ENCODE measurements around the gene KCTD19.

The KCTD19 gene

GRCh38 chr16:67329901-67330300 is 3.4 kb upstream of the KCTD19 start:
- DNase-seq (ENCODE audit: insufficient read length, low spot score), result no peak
- no peak for FAIRE-seq
- TF ChIP-seq POLR2AphosphoS5 (IDR thresholded peaks at IDR 0.05; ENCODE audit: low read depth, low read length) (no peak), SPI1 (IDR thresholded peaks at IDR 0.05; ENCODE audit: low read depth, low read length) (no peak), PAX5 (IDR thresholded peaks at IDR 0.05; ENCODE audit: insufficient read depth, low read length, severe bottlenecking) (no peak), TAF1 (IDR thresholded peaks at IDR 0.05; ENCODE audit: low read depth, low read length) (no peak), POU2F2 (IDR thresholded peaks at IDR 0.05; ENCODE audit: low read depth, low read length) (no peak), POLR2A (IDR thresholded peaks at IDR 0.05; ENCODE audit: low read depth, low read length) (no peak)

GRCh38 chr16:67327743-67328142 is 1.2 kb upstream of the KCTD19 start:
- TF ChIP-seq POU2F2 (IDR thresholded peaks at IDR 0.05; ENCODE audit: low read depth, low read length), result no peak
- peak; percentile 24; the same call in 1 of the 2 replicates for TF ChIP-seq SPI1 (IDR thresholded peaks at IDR 0.05; ENCODE audit: low read depth, low read length)
- FAIRE-seq (peak; percentile 59), DNase-seq (ENCODE audit: insufficient read length, low spot score) (no peak)

- no peak for DNase-seq (ENCODE audit: insufficient read length, low spot score)
- TF ChIP-seq POU2F2 (IDR thresholded peaks at IDR 0.05; ENCODE audit: low read depth, low read length), result no peak
- no peak for TF ChIP-seq PAX5 (IDR thresholded peaks at IDR 0.05; ENCODE audit: insufficient read depth, low read length, severe bottlenecking)
- TF ChIP-seq POLR2A (IDR thresholded peaks at IDR 0.05; ENCODE audit: low read depth, low read length), result no peak
- TF ChIP-seq TAF1 (IDR thresholded peaks at IDR 0.05; ENCODE audit: low read depth, low read length), result no peak
- no peak for TF ChIP-seq POLR2AphosphoS5 (IDR thresholded peaks at IDR 0.05; ENCODE audit: low read depth, low read length)
- no peak for TF ChIP-seq SPI1 (IDR thresholded peaks at IDR 0.05; ENCODE audit: low read depth, low read length)
- FAIRE-seq, result no peak
Observed at GRCh38 chr16:67326115-67326471, 448 bp downstream of the KCTD19 start.

- no peak for FAIRE-seq
- TF ChIP-seq TAF1 (IDR thresholded peaks at IDR 0.05; ENCODE audit: low read depth, low read length) (no peak), SPI1 (IDR thresholded peaks at IDR 0.05; ENCODE audit: low read depth, low read length) (no peak), POLR2A (IDR thresholded peaks at IDR 0.05; ENCODE audit: low read depth, low read length) (no peak), POLR2AphosphoS5 (IDR thresholded peaks at IDR 0.05; ENCODE audit: low read depth, low read length) (no peak)
- no peak for DNase-seq (ENCODE audit: insufficient read length, low spot score)
Observed at GRCh38 chr16:67317853-67318252, 8.7 kb downstream of the KCTD19 start.

- FAIRE-seq (no peak), DNase-seq (ENCODE audit: insufficient read length, low spot score) (no peak)
- TF ChIP-seq POLR2AphosphoS5 (IDR thresholded peaks at IDR 0.05; ENCODE audit: low read depth, low read length), result no peak
- TF ChIP-seq TAF1 (IDR thresholded peaks at IDR 0.05; ENCODE audit: low read depth, low read length), result no peak
- TF ChIP-seq PAX5 (IDR thresholded peaks at IDR 0.05; ENCODE audit: insufficient read depth, low read length, severe bottlenecking), result no peak
Observed at GRCh38 chr16:67312719-67313118, 13.8 kb downstream of the KCTD19 start.

- FAIRE-seq, result peak; percentile 95
Observed at GRCh38 chr16:67311607-67312488, 14.7 kb downstream of the KCTD19 start.

GRCh38 chr16:67310561-67310960 is 16.0 kb downstream of the KCTD19 start:
- TF ChIP-seq POU2F2 (IDR thresholded peaks at IDR 0.05; ENCODE audit: low read depth, low read length) (no peak), POLR2AphosphoS5 (IDR thresholded peaks at IDR 0.05; ENCODE audit: low read depth, low read length) (no peak), PAX5 (IDR thresholded peaks at IDR 0.05; ENCODE audit: insufficient read depth, low read length, severe bottlenecking) (no peak), POLR2A (IDR thresholded peaks at IDR 0.05; ENCODE audit: low read depth, low read length) (no peak), TAF1 (IDR thresholded peaks at IDR 0.05; ENCODE audit: low read depth, low read length) (no peak), SPI1 (IDR thresholded peaks at IDR 0.05; ENCODE audit: low read depth, low read length) (no peak)
- no peak for FAIRE-seq
- DNase-seq (ENCODE audit: insufficient read length, low spot score), result no peak

More at GRCh38 chr16:67311607-67312488, 14.7 kb downstream of the KCTD19 start:
- peak; percentile 13; the same call in 1 of the 2 replicates for TF ChIP-seq POLR2A (IDR thresholded peaks at IDR 0.05; ENCODE audit: low read depth, low read length)
- TF ChIP-seq SPI1 (IDR thresholded peaks at IDR 0.05; ENCODE audit: low read depth, low read length), result peak; percentile 25; the same call in 1 of the 2 replicates
- TF ChIP-seq POLR2AphosphoS5 (IDR thresholded peaks at IDR 0.05; ENCODE audit: low read depth, low read length), result no peak
- no peak for DNase-seq (ENCODE audit: insufficient read length, low spot score)

- no peak for TF ChIP-seq POLR2AphosphoS5 (IDR thresholded peaks at IDR 0.05; ENCODE audit: low read depth, low read length)
- no peak for FAIRE-seq
- no peak for DNase-seq (ENCODE audit: insufficient read length, low spot score)
Observed at GRCh38 chr16:67305216-67306071, 21.1 kb downstream of the KCTD19 start.

GRCh38 chr16:67304020-67304419 is 22.5 kb downstream of the KCTD19 start:
- DNase-seq (ENCODE audit: insufficient read length, low spot score), result no peak
- no peak for FAIRE-seq
- no peak for TF ChIP-seq PAX5 (IDR thresholded peaks at IDR 0.05; ENCODE audit: insufficient read depth, low read length, severe bottlenecking)
- no peak for TF ChIP-seq TAF1 (IDR thresholded peaks at IDR 0.05; ENCODE audit: low read depth, low read length)
- no peak for TF ChIP-seq POLR2A (IDR thresholded peaks at IDR 0.05; ENCODE audit: low read depth, low read length)
- TF ChIP-seq POLR2AphosphoS5 (IDR thresholded peaks at IDR 0.05; ENCODE audit: low read depth, low read length), result no peak
- no peak for TF ChIP-seq SPI1 (IDR thresholded peaks at IDR 0.05; ENCODE audit: low read depth, low read length)
- no peak for TF ChIP-seq POU2F2 (IDR thresholded peaks at IDR 0.05; ENCODE audit: low read depth, low read length)

- TF ChIP-seq POLR2A (IDR thresholded peaks at IDR 0.05; ENCODE audit: low read depth, low read length) (no peak), SPI1 (IDR thresholded peaks at IDR 0.05; ENCODE audit: low read depth, low read length) (no peak), PAX5 (IDR thresholded peaks at IDR 0.05; ENCODE audit: insufficient read depth, low read length, severe bottlenecking) (no peak), TAF1 (IDR thresholded peaks at IDR 0.05; ENCODE audit: low read depth, low read length) (no peak), POU2F2 (IDR thresholded peaks at IDR 0.05; ENCODE audit: low read depth, low read length) (no peak), POLR2AphosphoS5 (IDR thresholded peaks at IDR 0.05; ENCODE audit: low read depth, low read length) (no peak)
- DNase-seq (ENCODE audit: insufficient read length, low spot score) (no peak), FAIRE-seq (no peak)
Observed at GRCh38 chr16:67302970-67303369, 23.6 kb downstream of the KCTD19 start.

Measured in GM12891 (cell line).